HL-60 (cell line): ENCODE results near the gene ART1.
"Not testable (repeated sequence)": the region's sequence is repeated elsewhere in the genome, so short reads cannot be mapped to it uniquely, and the experiment has no call there.

Experiments used
- DNase-seq, 2 experiments: peaks; one replicate each; pipeline ENCODE4 v3.0.0-alpha.2; 2010 to 2020; ENCODE audit warnings: low read depth in 1 of 2, low spot score in 1 of 2
- H3K27ac ChIP-seq: fragments of 250-450 bp; sonication (Bioruptor Pico); replicated peaks from 2 replicates; pipeline ENCODE4 v1.5.1; 2020; ENCODE audit warnings: mild to moderate bottlenecking, moderate library complexity
- H3K27me3 ChIP-seq: fragments of 250-450 bp; sonication (Bioruptor Pico); 2 replicates; pipeline ENCODE4 v1.5.1; 2021; ENCODE audit warnings: mild to moderate bottlenecking, moderate library complexity; ENCODE audit not compliant: insufficient read depth, poor library complexity, severe bottlenecking
- H3K4me3 ChIP-seq: replicated peaks from 2 replicates; pipeline ENCODE4 v1.5.1; 2011; ENCODE audit warnings: mild to moderate bottlenecking, control low read depth, low read length; ENCODE audit not compliant: insufficient read depth
- GABPA ChIP-seq: IDR thresholded peaks from 2 replicates; pipeline ENCODE4 v1.6.1; 2012; ENCODE audit warnings: low read depth
- POLR2AphosphoS5 ChIP-seq: IDR thresholded peaks from 2 replicates; pipeline ENCODE4 v1.6.1; 2012; ENCODE audit warnings: low read depth
- SPI1 ChIP-seq: IDR thresholded peaks from 2 replicates; pipeline ENCODE4 v1.6.1; 2012; ENCODE audit warnings: low read depth, mild to moderate bottlenecking, borderline replicate concordance
- TF ChIP-seq, protein P1 (sequence below): IDR thresholded peaks from 2 replicates; pipeline ENCODE4 v1.6.1; 2012; ENCODE audit warnings: low read depth; ENCODE audit not compliant: insufficient replicate concordance
- TF ChIP-seq, protein P2 (sequence below): IDR thresholded peaks from one replicate; pipeline ENCODE4 v1.5.1; 2011; ENCODE audit warnings: low read length, control low read depth, inconsistent platforms; ENCODE audit not compliant: insufficient read depth

Gene ART1

GRCh38 chr11:3655547-3655946, 10.6 kb downstream of the ART1 start:
- Histone ChIP-seq H3K27ac (no peak overlapping the region), H3K4me3 (no peak overlapping the region), H3K27me3 (peaks cover 2% of the 10 kb centered on the region)
- no peak for DNase-seq
- TF ChIP-seq, protein P1, sequence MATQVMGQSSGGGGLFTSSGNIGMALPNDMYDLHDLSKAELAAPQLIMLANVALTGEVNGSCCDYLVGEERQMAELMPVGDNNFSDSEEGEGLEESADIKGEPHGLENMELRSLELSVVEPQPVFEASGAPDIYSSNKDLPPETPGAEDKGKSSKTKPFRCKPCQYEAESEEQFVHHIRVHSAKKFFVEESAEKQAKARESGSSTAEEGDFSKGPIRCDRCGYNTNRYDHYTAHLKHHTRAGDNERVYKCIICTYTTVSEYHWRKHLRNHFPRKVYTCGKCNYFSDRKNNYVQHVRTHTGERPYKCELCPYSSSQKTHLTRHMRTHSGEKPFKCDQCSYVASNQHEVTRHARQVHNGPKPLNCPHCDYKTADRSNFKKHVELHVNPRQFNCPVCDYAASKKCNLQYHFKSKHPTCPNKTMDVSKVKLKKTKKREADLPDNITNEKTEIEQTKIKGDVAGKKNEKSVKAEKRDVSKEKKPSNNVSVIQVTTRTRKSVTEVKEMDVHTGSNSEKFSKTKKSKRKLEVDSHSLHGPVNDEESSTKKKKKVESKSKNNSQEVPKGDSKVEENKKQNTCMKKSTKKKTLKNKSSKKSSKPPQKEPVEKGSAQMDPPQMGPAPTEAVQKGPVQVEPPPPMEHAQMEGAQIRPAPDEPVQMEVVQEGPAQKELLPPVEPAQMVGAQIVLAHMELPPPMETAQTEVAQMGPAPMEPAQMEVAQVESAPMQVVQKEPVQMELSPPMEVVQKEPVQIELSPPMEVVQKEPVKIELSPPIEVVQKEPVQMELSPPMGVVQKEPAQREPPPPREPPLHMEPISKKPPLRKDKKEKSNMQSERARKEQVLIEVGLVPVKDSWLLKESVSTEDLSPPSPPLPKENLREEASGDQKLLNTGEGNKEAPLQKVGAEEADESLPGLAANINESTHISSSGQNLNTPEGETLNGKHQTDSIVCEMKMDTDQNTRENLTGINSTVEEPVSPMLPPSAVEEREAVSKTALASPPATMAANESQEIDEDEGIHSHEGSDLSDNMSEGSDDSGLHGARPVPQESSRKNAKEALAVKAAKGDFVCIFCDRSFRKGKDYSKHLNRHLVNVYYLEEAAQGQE: no peak
- TF ChIP-seq GABPA: no peak
- TF ChIP-seq SPI1: no peak
- TF ChIP-seq POLR2AphosphoS5: no peak
- TF ChIP-seq, protein P2, sequence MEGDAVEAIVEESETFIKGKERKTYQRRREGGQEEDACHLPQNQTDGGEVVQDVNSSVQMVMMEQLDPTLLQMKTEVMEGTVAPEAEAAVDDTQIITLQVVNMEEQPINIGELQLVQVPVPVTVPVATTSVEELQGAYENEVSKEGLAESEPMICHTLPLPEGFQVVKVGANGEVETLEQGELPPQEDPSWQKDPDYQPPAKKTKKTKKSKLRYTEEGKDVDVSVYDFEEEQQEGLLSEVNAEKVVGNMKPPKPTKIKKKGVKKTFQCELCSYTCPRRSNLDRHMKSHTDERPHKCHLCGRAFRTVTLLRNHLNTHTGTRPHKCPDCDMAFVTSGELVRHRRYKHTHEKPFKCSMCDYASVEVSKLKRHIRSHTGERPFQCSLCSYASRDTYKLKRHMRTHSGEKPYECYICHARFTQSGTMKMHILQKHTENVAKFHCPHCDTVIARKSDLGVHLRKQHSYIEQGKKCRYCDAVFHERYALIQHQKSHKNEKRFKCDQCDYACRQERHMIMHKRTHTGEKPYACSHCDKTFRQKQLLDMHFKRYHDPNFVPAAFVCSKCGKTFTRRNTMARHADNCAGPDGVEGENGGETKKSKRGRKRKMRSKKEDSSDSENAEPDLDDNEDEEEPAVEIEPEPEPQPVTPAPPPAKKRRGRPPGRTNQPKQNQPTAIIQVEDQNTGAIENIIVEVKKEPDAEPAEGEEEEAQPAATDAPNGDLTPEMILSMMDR: no peak

DNA sequence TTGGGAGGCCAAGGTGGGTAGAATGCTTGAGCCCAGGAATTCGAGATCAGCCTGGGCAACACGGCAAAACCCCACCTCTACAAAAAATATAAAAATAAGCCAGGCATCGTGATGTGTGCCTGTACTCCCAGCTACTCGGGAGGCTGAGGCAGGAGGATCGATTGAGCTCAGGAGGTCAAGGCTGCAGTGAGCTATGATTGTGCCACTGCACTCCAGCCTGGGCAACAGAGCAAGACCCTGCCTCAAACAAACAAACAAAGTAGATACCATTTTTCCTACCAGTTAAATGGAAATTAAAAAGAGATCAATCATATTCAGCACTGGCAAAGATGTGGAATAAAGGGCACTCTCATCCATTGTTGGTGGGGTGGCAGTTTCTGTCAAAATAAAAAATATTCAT, 12.4 kb downstream of the ART1 start:
- not testable (repeated sequence) for H3K4me3 ChIP-seq, DNase-seq, H3K27ac ChIP-seq, H3K27me3 ChIP-seq

DNA sequence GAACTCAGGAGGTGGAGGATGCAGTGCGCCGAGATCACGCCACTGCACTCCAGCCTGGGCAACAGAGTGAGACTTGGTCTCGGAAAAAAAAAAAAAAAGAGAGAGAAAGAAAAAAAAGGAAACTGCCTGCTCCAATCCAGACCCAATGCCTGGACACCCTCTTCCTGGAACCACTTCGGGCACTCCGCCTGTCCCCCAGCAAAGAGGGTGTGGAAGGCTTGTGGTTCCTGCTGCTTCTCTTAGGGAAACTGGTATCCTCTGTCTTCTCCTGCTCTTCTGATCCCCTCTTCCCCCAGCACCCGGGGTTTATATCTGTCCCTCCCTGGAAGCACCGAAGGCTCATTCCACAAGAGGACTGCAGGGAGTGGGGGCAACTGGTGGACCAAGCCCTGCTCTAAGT, 13.3 kb downstream of the ART1 start:
- Histone ChIP-seq H3K27me3 (peaks cover 2% of the 10 kb centered on the region), H3K27ac (no peak overlapping the region), H3K4me3 (no peak overlapping the region)
- DNase-seq: no peak
- TF ChIP-seq POLR2AphosphoS5 (no peak), SPI1 (no peak), GABPA (no peak)
- TF ChIP-seq, protein P2: no peak
- TF ChIP-seq, protein P1: no peak

GRCh38 chr11:3659595-3660515, 14.9 kb downstream of the ART1 start:
- no peak overlapping the region for H3K27ac ChIP-seq
- H3K27me3 ChIP-seq: peaks cover under 1% of the 10 kb centered on the region
- no peak overlapping the region for H3K4me3 ChIP-seq
- TF ChIP-seq GABPA (no peak), SPI1 (no peak), POLR2AphosphoS5 (no peak)
- TF ChIP-seq, protein P1: no peak
- TF ChIP-seq, protein P2: no peak
- DNase-seq: no peak
